ENCODE data around the gene RASSF4.

RASSF4 gene

DNA sequence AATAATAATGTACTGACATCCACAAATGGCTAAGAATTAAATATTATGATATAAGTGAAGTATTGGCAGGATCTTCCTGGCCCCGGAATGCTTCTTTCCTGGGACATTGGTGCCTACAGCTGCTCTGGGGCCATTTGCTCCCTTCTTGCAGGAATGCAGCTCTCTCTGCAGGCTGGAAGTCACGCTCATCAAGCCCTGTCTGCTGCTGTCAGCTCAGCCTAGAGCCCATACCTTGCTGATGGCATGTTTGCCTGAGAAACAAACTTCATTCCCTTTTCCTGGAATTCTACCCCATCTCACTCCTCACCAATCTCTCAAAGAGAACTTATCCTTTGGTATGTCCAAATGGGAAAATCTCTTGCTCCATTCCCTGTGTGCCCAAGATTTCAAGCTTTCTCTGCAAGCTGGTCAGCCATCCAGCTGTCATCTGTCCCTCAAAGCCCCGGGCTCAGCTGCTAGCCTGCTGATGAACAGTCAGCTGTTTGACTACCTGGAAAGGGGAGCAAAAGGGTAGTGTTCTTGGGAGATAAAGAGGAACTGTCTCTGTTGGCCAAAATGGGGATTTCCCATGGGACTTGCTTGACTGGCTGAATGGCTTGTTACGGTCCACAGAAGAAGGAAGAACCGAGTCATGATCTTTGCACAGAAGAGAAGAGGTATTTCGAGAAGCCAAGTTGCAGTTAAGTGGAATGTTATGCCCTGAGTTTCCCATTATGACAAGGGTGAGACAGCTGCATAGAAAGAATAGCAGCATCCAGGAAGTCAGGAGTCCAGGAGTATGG is 12.0 kb upstream of the RASSF4 start:
- no peak for DNase-seq

- no peak for DNase-seq
These were observed 11.0 kb upstream of the RASSF4 start for GRCh38 chr10:44948642-44949041.

DNA sequence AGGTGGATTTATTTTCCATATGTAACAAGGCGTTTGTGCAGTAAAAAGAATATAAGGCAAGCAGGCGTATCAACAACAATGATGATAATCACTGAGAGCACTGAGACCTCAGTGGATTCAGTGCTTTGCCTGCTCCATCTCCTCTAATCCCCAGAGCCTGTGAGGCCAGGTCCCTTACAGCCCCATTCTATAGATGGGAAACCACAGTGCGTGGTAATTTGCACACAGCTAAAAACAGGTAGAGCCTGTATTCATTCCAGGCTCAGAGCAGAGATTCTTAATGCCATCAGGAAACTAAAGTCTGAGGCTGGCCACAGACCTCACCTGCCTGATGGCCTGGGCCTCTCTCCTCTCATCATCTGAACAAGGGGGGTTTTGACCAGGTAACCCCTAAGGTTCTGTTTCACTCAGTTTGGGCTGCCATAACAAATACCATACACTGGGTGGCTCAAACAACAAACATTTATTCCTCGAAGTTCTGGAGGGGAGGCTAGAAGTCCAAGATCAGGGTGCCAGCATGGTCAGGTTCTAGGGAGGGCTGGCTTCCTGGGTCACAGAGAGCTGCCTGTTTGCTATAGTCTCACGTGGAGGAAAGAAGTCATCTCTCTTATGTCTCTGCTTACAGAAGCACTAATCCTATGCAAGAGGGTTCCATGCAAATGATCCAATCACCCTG is 10.3 kb upstream of the RASSF4 start:
- no peak for DNase-seq

GRCh38 chr10:44949915-44950314 is 9.7 kb upstream of the RASSF4 start:
- no peak for DNase-seq

GRCh38 chr10:44950326-44951225 is 9.0 kb upstream of the RASSF4 start:
- no peak for DNase-seq

GRCh38 chr10:44951576-44952226 is 7.9 kb upstream of the RASSF4 start:
- no peak for DNase-seq

DNA sequence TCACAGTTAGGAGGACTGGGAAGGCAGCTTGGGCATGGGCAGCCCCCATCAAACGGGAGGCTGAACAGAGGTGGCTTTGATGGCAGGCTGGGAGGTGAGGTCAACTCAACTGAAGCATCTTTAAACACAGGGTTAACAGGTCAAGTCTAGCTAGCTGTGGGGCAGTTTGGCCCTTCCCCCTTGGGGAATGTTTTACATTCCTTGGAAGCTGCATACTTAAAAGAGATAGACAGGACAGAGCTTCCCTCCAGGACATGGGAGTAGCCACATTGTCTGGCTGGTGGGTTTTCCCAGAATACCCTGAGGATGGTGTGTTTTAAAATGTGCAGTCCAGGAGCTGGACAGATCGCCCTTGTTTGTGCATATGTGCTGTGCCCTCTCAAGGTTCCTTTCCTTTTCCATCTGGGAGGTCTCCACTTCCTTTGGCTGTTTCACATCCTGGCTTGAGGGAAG is 6.8 kb upstream of the RASSF4 start:
- no peak for DNase-seq

DNA sequence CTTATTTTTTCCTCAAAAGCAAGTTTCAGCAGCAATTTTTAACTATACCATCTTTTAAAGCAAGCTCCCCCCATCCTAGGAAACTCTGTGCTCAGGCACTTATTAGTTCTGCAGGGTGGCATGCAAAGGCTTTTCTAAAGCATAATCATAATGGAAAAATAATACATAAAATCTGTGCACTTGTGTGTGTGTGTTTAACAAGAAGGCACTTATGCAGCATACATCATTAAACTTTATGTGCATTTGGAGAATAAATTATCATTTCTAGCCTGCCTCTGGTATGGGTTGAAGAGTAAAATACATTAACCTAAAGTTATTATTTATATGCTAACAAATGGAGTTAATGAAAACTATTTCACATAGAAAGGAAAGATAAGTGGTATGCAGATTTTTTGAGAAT is 5.6 kb upstream of the RASSF4 start:
- no peak for DNase-seq

DNA sequence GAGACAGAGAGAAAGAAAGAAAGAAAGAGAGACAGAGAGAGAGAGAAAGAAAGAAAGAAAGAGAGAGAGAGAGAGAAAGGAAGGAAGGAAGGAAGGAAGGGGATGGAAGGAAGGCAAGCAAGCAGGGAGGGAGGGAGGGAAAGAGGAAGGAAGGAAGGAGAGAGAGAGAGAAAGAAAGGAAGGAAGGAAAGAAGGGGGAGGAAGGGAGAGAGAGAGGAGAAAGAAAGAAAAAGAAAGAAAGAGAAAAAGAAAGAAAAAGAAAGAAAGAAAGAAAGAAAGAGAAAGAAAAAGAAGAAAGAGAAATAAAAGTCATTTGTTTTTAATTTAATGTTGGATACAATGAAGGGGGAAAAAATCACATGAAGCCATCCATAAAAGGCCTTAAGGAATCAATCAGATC is 4.6 kb upstream of the RASSF4 start:
- no peak for DNase-seq

DNA sequence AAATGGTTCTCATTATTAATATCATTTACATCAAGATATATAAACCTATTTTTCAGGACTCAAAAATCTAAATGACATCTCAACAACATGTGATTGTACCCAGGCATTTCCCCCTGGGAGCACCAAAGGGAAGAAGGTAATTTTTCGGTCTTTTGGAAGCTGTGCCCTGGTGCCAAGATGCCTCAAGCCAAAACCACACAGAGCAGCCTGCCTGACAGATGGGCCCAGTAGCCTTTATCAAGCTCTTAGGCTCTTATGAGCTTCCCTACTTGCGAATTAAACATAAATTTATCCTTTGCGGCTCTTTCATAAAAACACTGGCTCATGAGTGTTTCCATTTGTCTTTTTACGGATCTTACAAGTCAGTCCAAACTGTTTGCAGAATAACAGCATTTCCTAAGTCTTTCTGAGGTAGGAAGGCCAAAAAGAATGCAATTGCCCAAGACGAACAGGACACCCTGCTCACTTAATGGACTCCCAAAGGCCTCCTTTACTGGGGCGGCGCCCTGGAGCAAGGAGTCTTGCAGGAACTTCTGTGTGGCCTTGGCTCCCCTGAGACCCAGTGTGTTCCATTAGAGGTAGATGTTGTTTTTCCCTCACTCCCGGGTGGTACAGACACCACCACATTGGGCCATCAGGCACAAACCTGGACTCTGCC is 4.1 kb upstream of the RASSF4 start:
- no peak for DNase-seq

GRCh38 chr10:44956226-44956625 is 3.4 kb upstream of the RASSF4 start:
- no peak for DNase-seq

DNA sequence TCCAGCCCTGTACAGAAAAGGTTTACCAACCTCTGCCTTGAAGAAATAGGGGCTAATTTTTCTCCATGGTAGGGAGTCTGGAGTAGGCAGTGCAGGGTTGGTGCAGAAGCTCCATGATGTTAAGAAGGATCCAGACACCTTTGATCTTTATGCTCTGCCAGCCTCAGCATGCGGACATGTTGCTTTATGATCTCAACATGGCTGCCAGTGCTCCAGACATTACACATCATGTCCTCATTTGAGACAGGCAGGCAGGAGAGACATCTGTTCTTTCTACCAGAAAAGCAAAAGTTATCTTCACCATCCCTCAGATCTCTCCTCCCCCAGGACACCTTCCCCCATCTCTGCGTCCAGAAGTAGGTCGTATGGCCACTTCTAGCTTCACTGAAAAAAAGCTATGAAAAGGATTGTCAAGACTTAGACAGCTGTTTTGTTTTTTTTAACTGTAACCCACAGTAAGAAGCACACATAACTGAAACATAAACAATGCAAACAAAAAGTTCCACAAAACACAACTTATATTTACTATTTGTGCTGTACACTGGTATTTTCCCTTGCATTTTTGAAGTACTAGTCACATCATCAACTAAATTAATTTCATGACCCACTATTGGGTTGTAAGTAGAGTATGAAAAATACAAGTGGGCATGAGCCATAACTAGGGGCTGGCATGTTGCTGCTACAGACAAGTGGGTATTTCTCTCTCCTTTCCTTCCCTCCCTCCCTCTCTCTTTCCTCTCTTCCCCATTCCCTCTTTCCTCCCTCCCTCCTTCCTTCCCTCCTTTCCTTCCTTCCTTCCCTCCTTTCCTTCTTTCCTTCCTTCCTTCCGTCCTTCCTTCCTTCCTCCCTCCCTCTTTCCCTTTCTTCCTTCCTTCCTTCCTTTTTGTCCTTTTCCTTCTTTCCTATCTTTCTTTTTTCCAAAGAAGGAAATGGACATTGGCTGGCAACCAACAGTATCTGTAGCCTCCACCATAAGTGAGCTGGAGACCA is 2.6 kb upstream of the RASSF4 start:
- DNase-seq, result no peak

DNA sequence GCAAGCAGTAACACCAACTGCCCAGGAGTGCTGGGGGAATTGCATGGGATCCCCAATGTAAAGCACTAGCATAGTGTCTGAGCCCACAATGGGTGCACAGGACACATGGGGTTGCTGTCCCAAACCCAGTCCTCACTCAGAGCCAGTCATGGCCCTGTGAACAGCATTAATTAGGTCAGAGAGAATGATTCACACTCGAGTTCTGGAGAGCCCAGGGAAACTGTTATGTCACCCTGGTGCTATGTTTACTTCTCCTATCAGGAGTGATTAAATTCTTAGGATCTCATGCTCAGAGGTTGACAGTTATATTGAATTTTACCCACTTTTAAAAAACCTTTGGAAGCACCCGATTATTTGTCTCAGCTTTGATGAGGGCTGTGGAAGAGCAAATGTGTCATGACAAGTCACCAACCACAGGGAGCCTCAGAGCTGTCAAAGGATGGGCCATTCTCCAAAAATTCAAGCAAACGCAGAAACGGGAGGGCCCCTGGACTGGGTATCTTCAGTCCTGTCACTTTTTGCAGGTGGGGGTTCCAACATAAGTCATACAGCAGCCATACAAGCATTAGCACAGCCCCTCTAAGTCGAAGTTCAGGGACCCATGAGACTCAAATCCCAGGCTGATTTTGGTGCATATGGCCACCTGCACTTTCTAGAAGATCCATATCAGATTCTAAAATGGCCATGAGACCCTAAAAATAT is 1.3 kb upstream of the RASSF4 start:
- DNase-seq, result no peak

- DNase-seq, result no peak
These were observed 730 bp upstream of the RASSF4 start for GRCh38 chr10:44958898-44959246.

- no peak for DNase-seq
These were observed 472 bp downstream of the RASSF4 start for GRCh38 chr10:44960088-44960460.

DNA sequence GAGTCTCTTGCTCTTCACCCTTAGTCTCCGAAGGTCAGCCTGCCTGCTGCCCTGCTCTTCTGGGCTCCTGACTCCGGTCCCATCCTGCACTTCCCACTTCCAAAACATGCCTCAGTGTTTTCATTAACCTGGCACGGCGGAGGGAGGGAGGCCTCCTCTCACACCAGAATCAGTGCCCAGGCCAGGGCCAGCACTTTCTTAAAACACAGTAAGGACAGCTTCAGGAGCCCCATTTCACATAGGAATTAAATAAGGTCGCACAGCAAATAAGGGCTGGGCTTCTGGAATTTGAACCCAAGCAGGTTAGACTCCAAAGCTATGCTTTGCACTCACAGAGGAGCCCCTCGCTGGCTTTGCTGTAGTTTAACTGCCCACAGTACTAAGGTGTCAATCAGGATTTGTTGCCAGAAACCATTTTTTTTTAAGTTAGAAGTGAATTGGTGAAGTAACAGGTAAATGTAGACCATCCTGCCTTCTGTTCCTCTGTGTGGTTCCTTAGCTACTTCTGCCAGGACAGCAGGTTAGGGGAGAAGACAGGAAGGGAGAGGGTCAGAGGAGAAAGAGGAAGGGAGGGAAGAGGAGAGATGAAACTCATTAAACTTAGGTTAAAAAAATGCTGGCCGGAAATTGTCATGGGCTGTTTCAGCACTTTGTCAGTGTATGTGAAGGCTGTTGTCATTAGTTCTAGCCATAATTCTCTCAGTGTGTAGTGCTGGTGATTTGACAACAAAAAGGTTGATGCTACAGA is 1.1 kb downstream of the RASSF4 start:
- DNase-seq, result no peak

- no peak for DNase-seq
These were observed 1.6 kb downstream of the RASSF4 start for GRCh38 chr10:44961230-44961571.

- DNase-seq, result no peak
These were observed 2.5 kb downstream of the RASSF4 start for GRCh38 chr10:44961931-44962750.
